Endothelial cell of umbilical vein (primary cell): ENCODE data around the gene PBXIP1. TPM values are rescaled to one million over a fixed set of nuclear protein-coding genes. Genes with fewer than 3 reads are reported as not detected.

Experiments used
- BruUV-seq: library from RNA; stranded (reverse); fragments of 400-500 nt; replicated peaks from 2 replicates; lab custom pipeline; 2021; lab: Mats Ljungman, UMichigan
- CTCF ChIA-PET: fragments of 300-600, 350-600 bp; sonication (Branson Sonifier 250); formaldehyde crosslinking; loops from one replicate; lab custom pipeline; 2021; ENCODE audit warnings: antibody characterized with exemption, inconsistent platforms; lab: Charles Lee
- POLR2A ChIA-PET: fragments of 300-600, 350-600 bp; sonication (Branson Sonifier 250); formaldehyde crosslinking; loops from one replicate; lab custom pipeline; 2021; ENCODE audit warnings: antibody characterized with exemption, inconsistent platforms; lab: Charles Lee
- DNase-seq: peaks from one replicate; pipeline ENCODE4 v3.0.0-alpha.2; 2011; ENCODE audit warnings: low read depth, low spot score
- FAIRE-seq: peaks from 2 replicates; lab custom pipeline; 2011; peaks lifted over from hg19 to GRCh38; lab: Jason Lieb, UNC
- H2AFZ ChIP-seq: 2 replicates; pipeline ENCODE4 v1.6.0; 2012; ENCODE audit warnings: low read depth, low read length, control low read depth, inconsistent platforms
- H3K27ac ChIP-seq: 2 replicates; pipeline ENCODE4 v1.5.1; 2011; ENCODE audit warnings: low read depth, mild to moderate bottlenecking, control low read depth, low read length, moderate library complexity; ENCODE audit not compliant: insufficient read depth
- H3K27me3 ChIP-seq, 2 experiments: 2 replicates each; pipeline versions ENCODE4 v1.6.0 to v1.6.1; 2011; ENCODE audit warnings: low read length in 2 of 2, mixed read lengths in 1 of 2; ENCODE audit not compliant: control insufficient read depth in 2 of 2, insufficient read depth in 2 of 2
- H3K36me3 ChIP-seq, 2 experiments: 2 replicates in 1 of 2; 3 replicates in 1 of 2; pipeline ENCODE4 v1.5.1; 2011; ENCODE audit warnings: low read length in 2 of 2, mild to moderate bottlenecking in 1 of 2, moderate library complexity in 1 of 2; ENCODE audit not compliant: control insufficient read depth in 2 of 2, insufficient read depth in 2 of 2; ENCODE audit errors: extremely low read depth in 1 of 2
- H3K4me1 ChIP-seq: 3 replicates; pipeline ENCODE4 v1.5.1; 2011; ENCODE audit warnings: mild to moderate bottlenecking, low read length; ENCODE audit not compliant: control insufficient read depth, insufficient read depth; ENCODE audit errors: extremely low read depth
- H3K4me2 ChIP-seq: 2 replicates; pipeline ENCODE4 v1.6.1; 2011; ENCODE audit warnings: low read length, control low read depth, mixed read lengths; ENCODE audit not compliant: insufficient read depth
- H3K4me3 ChIP-seq, 3 experiments: fragments of 200-600 bp in 1 of 3; sonication (generic), shearing (Covaris generic) in 1 of 3; replicated peaks in 1 of 3; 2 replicates each; pipeline ENCODE4 v1.5.1; 2011 to 2016; ENCODE audit warnings: control low read depth in 3 of 3, low read length in 3 of 3, mild to moderate bottlenecking in 2 of 3, inconsistent platforms in 1 of 3, low read depth in 1 of 3, moderate library complexity in 1 of 3; ENCODE audit not compliant: insufficient read depth in 1 of 3
- H3K79me2 ChIP-seq: 2 replicates; pipeline ENCODE4 v1.6.0; 2012; ENCODE audit warnings: low read length, inconsistent platforms; ENCODE audit not compliant: control insufficient read depth, insufficient read depth
- H3K9ac ChIP-seq: replicated peaks from 2 replicates; pipeline ENCODE3; 2011; ENCODE audit warnings: low read length, control low read depth; ENCODE audit not compliant: insufficient read depth; ENCODE audit errors: extremely low read depth
- H3K9me1 ChIP-seq: replicated peaks from 3 replicates; pipeline ENCODE4 v1.6.0; 2011; ENCODE audit warnings: mild to moderate bottlenecking, low read length; ENCODE audit not compliant: control insufficient read depth, insufficient read depth; ENCODE audit errors: extremely low read depth
- H3K9me3 ChIP-seq: replicated peaks from 2 replicates; pipeline ENCODE4 v1.5.1; 2012; ENCODE audit warnings: low read length, inconsistent platforms; ENCODE audit not compliant: control insufficient read depth, insufficient read depth
- H4K20me1 ChIP-seq: replicated peaks from 2 replicates; pipeline ENCODE3; 2011; ENCODE audit warnings: mild to moderate bottlenecking, low read length; ENCODE audit not compliant: control insufficient read depth, insufficient read depth; ENCODE audit errors: extremely low read depth
- EZH2 ChIP-seq: IDR thresholded peaks from 2 replicates; pipeline ENCODE4 v1.6.1; 2012; ENCODE audit warnings: borderline replicate concordance, low read depth, mild to moderate bottlenecking, moderate library complexity, low read length, inconsistent platforms; ENCODE audit not compliant: severe bottlenecking
- FOS ChIP-seq: IDR thresholded peaks from 2 replicates; pipeline ENCODE4 v1.6.1; 2011; ENCODE audit warnings: mild to moderate bottlenecking, low read length, moderate library complexity, borderline replicate concordance; ENCODE audit not compliant: insufficient read depth
- GATA2 ChIP-seq: IDR thresholded peaks from 2 replicates; pipeline ENCODE4 v1.7.0; 2011; ENCODE audit warnings: low read depth, mild to moderate bottlenecking, moderate library complexity, mixed read lengths, low read length; ENCODE audit not compliant: insufficient read length, insufficient read depth
- JUN ChIP-seq: IDR thresholded peaks from 2 replicates; pipeline ENCODE4 v1.6.1; 2011; ENCODE audit warnings: borderline replicate concordance, low read depth; ENCODE audit not compliant: insufficient read length, insufficient read depth
- MYC ChIP-seq: IDR thresholded peaks from one replicate; pipeline ENCODE4 v1.6.1; 2011; ENCODE audit warnings: mild to moderate bottlenecking, low read depth, low read length
- POLR2A ChIP-seq: IDR thresholded peaks from 2 replicates; pipeline ENCODE4 v1.6.1; 2012; ENCODE audit warnings: low read depth, mild to moderate bottlenecking, control low read depth, low read length
- POLR2AphosphoS5 ChIP-seq: IDR thresholded peaks from 2 replicates; pipeline ENCODE4 v1.6.1; 2012; ENCODE audit warnings: low read depth, mild to moderate bottlenecking, control low read depth, low read length, moderate library complexity; ENCODE audit not compliant: insufficient read depth
- dilution Hi-C: fragments of 300-500 bp; cut with MboI; formaldehyde crosslinking; loops from one replicate; pipeline ENCODE4 v1.15.0; 2019; ENCODE audit warnings: low sequenced_read_pairs; ENCODE audit not compliant: extremely low pct_ligation_motif_present
- intact Hi-C: fragments of 100-400 bp; cut with micrococcal nuclease; formaldehyde crosslinking; loops from one replicate; pipeline ENCODE4 v1.10.0; 2022
- polyA plus RNA-seq, 4 experiments: library from polyadenylated mRNA; depleted of rRNA in 3 of 4; stranded (reverse) in 3 of 4; unstranded in 1 of 4; fragments of >200 nt; gene quantifications; 2 replicates each; pipeline versions ENCODE4 v1.2.1 to v1.2.3, GENCODE V29; 2011 to 2012; ENCODE audit warnings: missing spikeins in 1 of 4
- total RNA-seq: library from RNA; stranded (reverse); gene quantifications from 2 replicates; pipeline ENCODE4 v1.2.3, GENCODE V29; 2021
- TF ChIP-seq, protein P1 (sequence below): IDR thresholded peaks from 2 replicates; pipeline ENCODE4 v1.6.1; 2011; ENCODE audit not compliant: insufficient read depth, insufficient read length
- TF ChIP-seq, protein P2 (sequence below), 2 donors: IDR thresholded peaks; 1 replicate in 1 of 2; 2 replicates in 1 of 2; pipeline ENCODE4 v1.5.1; 2011; ENCODE audit warnings: low read length in 2 of 2, mild to moderate bottlenecking in 2 of 2, moderate library complexity in 2 of 2, control low read depth in 1 of 2, inconsistent platforms in 1 of 2, low read depth in 1 of 2; ENCODE audit not compliant: insufficient read depth in 1 of 2; ENCODE audit errors: extremely low read depth in 1 of 2

PBXIP1 gene
- total and polyA plus RNA-seq, 2 donors (not counting 3 experiments of a cell fraction or from before 2014, with no cell fraction given) = 49.4 to 54.7 TPM

DNA sequence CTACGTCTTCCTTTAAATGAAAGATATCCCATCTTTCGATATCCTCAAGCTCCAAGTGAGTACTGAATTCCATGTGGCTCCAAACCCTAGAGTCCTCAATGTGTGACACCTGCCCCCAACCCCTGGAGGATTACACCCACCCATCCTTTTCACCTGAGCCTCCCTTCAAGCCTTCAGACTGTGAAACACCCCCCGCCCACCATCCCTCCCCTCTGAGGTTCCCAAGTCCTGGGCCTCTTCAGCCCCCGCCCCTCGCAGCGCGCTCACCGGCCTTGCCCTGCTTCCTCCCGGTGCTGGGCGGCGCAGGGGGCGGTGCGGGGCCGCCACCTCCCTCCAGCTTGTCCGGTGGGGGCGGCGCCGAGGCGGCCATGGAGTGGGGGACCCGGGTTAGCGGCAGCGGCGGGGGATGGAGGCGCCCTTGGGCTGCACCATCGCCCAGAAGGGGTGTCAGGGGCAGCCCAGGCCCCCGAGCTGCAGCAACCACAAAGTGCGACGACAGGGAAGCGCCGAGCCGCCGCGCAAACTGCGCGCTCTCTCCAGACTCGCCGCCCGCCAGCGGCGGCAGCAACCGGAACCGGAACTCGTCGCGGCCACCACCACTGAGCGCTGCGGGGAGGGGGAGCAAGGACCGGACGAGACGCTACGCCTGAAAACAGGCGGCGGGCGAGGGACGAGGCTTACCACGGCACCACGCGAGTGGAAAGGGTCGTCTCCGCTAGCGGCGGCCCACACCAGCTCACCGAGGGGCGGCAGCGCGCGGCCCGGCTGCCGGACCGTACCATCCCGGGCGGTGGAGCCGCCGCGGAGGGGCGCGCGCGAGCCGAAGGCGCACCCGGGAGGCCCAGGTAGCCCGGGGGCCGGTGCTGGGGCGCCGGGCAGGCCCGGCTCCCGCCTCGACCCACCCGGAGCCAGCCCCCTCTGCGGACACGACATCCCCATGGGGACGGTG lies 5.6 kb upstream of the PBXIP1 start, which contains the start of gene PYGO2:
Gene PYGO2 (minus strand): TSS at position 576 of the 949 bp plus-strand sequence. CDS start 206 bp downstream, at position 370.
- no TSS peak for BruUV-seq
- Histone ChIP-seq H3K36me3 (peaks cover 17 to 40% of the 10 kb centered on the region in 2 experiments), H3K27me3 (no peaks in the 10 kb centered on the region), H3K9me3 (no peaks in the 10 kb centered on the region), H3K9me1 (no peaks in the 10 kb centered on the region), H3K79me2 (peaks cover 26% of the 10 kb centered on the region), H3K27ac (peak within 1 kb of the TSS; percentile 82), H3K4me2 (peak within 1 kb of the TSS; percentile 86), H4K20me1 (no peaks in the 10 kb centered on the region), H3K9ac (peak within 1 kb of the TSS; percentile 83), H2AFZ (peak within 1 kb of the TSS; percentile 76), H3K4me3 (peak within 1 kb of the TSS; percentile 71 to 78 (median 74)), H3K4me1 (peaks cover 27% of the 10 kb centered on the region)
- DNase-seq = peak; percentile 81
- intact Hi-C loops (loop anchor here (1.0 to 2.0 kb wide), 6 partner anchors 9 to 89 kb away; partner anchors contain the start of genes ADAM15, CKS1B, FLAD1 and SHC1), dilution Hi-C loops (no loop called here)
- peak; percentile 87 for FAIRE-seq
- TF ChIP-seq FOS (no peak), POLR2A (peak; percentile 84), JUN (no peak), EZH2 (no peak), MYC (no peak), GATA2 (no peak), POLR2AphosphoS5 (peak; percentile 99)
- TF ChIP-seq, protein P1, sequence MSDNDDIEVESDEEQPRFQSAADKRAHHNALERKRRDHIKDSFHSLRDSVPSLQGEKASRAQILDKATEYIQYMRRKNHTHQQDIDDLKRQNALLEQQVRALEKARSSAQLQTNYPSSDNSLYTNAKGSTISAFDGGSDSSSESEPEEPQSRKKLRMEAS = no peak
- TF ChIP-seq, protein P2, sequence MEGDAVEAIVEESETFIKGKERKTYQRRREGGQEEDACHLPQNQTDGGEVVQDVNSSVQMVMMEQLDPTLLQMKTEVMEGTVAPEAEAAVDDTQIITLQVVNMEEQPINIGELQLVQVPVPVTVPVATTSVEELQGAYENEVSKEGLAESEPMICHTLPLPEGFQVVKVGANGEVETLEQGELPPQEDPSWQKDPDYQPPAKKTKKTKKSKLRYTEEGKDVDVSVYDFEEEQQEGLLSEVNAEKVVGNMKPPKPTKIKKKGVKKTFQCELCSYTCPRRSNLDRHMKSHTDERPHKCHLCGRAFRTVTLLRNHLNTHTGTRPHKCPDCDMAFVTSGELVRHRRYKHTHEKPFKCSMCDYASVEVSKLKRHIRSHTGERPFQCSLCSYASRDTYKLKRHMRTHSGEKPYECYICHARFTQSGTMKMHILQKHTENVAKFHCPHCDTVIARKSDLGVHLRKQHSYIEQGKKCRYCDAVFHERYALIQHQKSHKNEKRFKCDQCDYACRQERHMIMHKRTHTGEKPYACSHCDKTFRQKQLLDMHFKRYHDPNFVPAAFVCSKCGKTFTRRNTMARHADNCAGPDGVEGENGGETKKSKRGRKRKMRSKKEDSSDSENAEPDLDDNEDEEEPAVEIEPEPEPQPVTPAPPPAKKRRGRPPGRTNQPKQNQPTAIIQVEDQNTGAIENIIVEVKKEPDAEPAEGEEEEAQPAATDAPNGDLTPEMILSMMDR (IDR thresholded peaks at IDR 0.05; ENCODE audit: extremely low read depth in 1 of 2, insufficient read depth in 1 of 2, low read depth in 1 of 2, low read length in 2 of 2) = peak; percentile 35 to 65
- POLR2A ChIA-PET = interaction anchor here (0.6 to 2.6 kb wide), 4 partner anchors 9 to 163 kb away, joined by 3 to 24 read pairs (median 6); partner anchors contain the start of gene SHC1
- CTCF ChIA-PET = interaction anchor here (0.6 to 4.0 kb wide), 21 partner anchors 9 to 124 kb away, joined by 3 to 48 read pairs (median 4); partner anchors contain the start of genes ADAM15, FLAD1, LENEP and PMVK
